Prostate gland (tissue), 2 donors: ENCODE data around the gene RAB1B.

Experiments
- POLR2A ChIP-seq: fragments of 450-650 bp; IDR thresholded peaks from one replicate; pipeline ENCODE4 v1.6.1; 2016; ENCODE audit warnings: antibody characterized with exemption, mild to moderate bottlenecking
- POLR2AphosphoS5 ChIP-seq: sonication (generic); formaldehyde crosslinking; IDR thresholded peaks from one replicate; pipeline ENCODE4 v1.6.1; 2017; ENCODE audit warnings: antibody characterized with exemption
- TF ChIP-seq, protein P1 (sequence below), 4 experiments: fragments of 200-600 bp in 2 of 4; fragments of 450-650 bp in 2 of 4; sonication (generic) in 2 of 4; IDR thresholded peaks; 1 replicate in 3 of 4; 2 replicates in 1 of 4; pipeline ENCODE4 v1.5.1; 2016 to 2019; ENCODE audit warnings: antibody characterized with exemption in 4 of 4, mild to moderate bottlenecking in 2 of 4, moderate library complexity in 2 of 4

DNA sequence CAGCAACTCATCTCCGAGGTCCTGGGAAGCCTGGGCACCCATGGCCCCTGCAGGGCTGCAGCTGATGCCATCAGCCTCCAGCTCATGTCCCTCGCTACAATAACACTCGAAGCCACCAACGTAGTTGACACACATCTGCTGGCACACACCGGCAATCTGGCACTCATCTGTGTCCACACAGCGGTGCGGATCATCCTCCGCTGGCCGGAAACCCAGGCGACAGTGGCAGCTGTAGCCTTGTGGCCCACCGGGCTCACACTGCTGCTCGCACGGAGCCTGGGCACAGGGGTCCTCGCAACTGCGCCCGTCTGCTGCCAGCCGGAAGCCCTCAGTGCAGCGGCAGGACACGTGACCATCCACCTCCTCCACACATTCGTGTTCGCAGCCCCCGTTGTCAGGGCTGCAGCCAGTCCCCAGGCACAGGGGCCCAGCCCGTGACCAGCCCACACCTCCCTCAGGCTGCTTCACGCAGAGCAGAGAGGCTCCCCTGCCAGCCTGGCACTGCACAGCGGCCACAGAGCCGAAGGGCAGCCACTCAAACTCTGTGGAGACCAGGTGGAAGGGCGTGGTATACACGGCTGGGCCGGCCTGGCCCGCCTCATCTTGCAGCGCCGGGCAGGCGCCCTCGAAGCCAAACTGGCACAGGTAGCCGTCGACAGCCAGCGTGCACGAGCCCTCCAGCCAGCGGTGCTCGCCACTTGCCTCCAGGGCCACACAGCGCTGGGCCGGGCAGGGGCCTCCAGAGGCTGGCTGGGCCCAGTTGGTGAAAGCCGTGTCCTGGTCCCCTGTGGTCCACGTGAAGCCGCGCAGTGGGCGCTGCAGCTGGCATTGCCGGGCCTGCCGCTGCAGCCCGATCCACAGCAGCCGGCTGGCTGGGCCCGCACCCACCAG, 47.7 kb downstream of the RAB1B start:
- TF ChIP-seq, protein P1, sequence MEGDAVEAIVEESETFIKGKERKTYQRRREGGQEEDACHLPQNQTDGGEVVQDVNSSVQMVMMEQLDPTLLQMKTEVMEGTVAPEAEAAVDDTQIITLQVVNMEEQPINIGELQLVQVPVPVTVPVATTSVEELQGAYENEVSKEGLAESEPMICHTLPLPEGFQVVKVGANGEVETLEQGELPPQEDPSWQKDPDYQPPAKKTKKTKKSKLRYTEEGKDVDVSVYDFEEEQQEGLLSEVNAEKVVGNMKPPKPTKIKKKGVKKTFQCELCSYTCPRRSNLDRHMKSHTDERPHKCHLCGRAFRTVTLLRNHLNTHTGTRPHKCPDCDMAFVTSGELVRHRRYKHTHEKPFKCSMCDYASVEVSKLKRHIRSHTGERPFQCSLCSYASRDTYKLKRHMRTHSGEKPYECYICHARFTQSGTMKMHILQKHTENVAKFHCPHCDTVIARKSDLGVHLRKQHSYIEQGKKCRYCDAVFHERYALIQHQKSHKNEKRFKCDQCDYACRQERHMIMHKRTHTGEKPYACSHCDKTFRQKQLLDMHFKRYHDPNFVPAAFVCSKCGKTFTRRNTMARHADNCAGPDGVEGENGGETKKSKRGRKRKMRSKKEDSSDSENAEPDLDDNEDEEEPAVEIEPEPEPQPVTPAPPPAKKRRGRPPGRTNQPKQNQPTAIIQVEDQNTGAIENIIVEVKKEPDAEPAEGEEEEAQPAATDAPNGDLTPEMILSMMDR (IDR thresholded peaks at IDR 0.05), result no peak
- no peak for TF ChIP-seq POLR2A
- no peak for TF ChIP-seq POLR2AphosphoS5
